OCI-LY1 (cell line): ENCODE measurements around the gene KMO.

Experiments
- H2AFZ ChIP-seq: fragments of 200-600 bp; sonication (generic), shearing (Covaris generic); 2 replicates; pipeline ENCODE4 v1.6.0; 2014; ENCODE audit warnings: antibody characterized with exemption, mild to moderate bottlenecking, low read length
- H3F3A ChIP-seq: fragments of 200-600 bp; sonication (generic), shearing (Covaris generic); 2 replicates; pipeline ENCODE4 v1.6.0; 2014; ENCODE audit warnings: mild to moderate bottlenecking, antibody characterized with exemption, low read length, moderate library complexity; ENCODE audit not compliant: insufficient read depth
- H3K27ac ChIP-seq: fragments of 200-600 bp; sonication (generic); 2 replicates; pipeline ENCODE4 v1.5.1; 2014; ENCODE audit warnings: low read length, mixed run types, mild to moderate bottlenecking, low read depth; ENCODE audit not compliant: poor library complexity, severe bottlenecking
- H3K27me3 ChIP-seq: fragments of 200-600 bp; sonication (generic); 2 replicates; pipeline ENCODE4 v1.6.0; 2014; ENCODE audit warnings: antibody characterized with exemption, mild to moderate bottlenecking, low read length, moderate library complexity; ENCODE audit not compliant: insufficient read depth
- H3K36me3 ChIP-seq: fragments of 200-600 bp; sonication (generic); 2 replicates; pipeline ENCODE4 v1.6.1; 2014; ENCODE audit warnings: mild to moderate bottlenecking, antibody characterized with exemption, low read length, moderate library complexity, mixed read lengths; ENCODE audit not compliant: insufficient read depth
- H3K4me1 ChIP-seq: fragments of 200-600 bp; sonication (generic); 2 replicates; pipeline ENCODE4 v1.5.1; 2014; ENCODE audit warnings: mild to moderate bottlenecking, low read length, moderate library complexity; ENCODE audit not compliant: insufficient read depth, severe bottlenecking
- H3K4me2 ChIP-seq: fragments of 200-600 bp; sonication (generic), shearing (Covaris generic); 2 replicates; pipeline ENCODE4 v1.6.1; 2014; ENCODE audit warnings: low read length
- H3K4me3 ChIP-seq: fragments of 200-600 bp; sonication (generic); 2 replicates; pipeline ENCODE4 v1.5.1; 2014; ENCODE audit warnings: low read length, low read depth, mild to moderate bottlenecking, mixed read lengths; ENCODE audit not compliant: poor library complexity, severe bottlenecking
- H3K79me2 ChIP-seq: fragments of 200-600 bp; shearing (Covaris generic); 2 replicates; pipeline ENCODE4 v1.6.1; 2016; ENCODE audit warnings: mixed run types, low read length, mixed read lengths; ENCODE audit not compliant: insufficient read depth
- H3K9ac ChIP-seq: fragments of 200-600 bp; sonication (generic), shearing (Covaris generic); 2 replicates; pipeline ENCODE4 v1.6.1; 2014; ENCODE audit warnings: mild to moderate bottlenecking, low read length, mixed read lengths
- H3K9me2 ChIP-seq: fragments of 200-600 bp; sonication (generic), shearing (Covaris generic); 2 replicates; pipeline ENCODE4 v1.6.1; 2014; ENCODE audit warnings: low read depth, mild to moderate bottlenecking, low read length, mixed read lengths
- H3K9me3 ChIP-seq: fragments of 200-600 bp; shearing (Covaris generic); 2 replicates; pipeline ENCODE4 v1.6.1; 2014; ENCODE audit warnings: low read length, mixed read lengths
- H4K20me1 ChIP-seq: fragments of 200-600 bp; sonication (generic), shearing (Covaris generic); 2 replicates; pipeline ENCODE4 v1.6.0; 2016; ENCODE audit warnings: mild to moderate bottlenecking, low read length; ENCODE audit not compliant: insufficient read depth
- CTCF ChIP-seq: fragments of 200-600 bp; sonication (generic), shearing (Covaris generic); IDR thresholded peaks from 2 replicates; pipeline ENCODE4 v1.5.1; 2017; ENCODE audit warnings: mild to moderate bottlenecking, antibody characterized with exemption, low read length, moderate library complexity, mixed read lengths
- EZH2 ChIP-seq: fragments of 200-600 bp; sonication (generic), shearing (Covaris generic); IDR thresholded peaks from 2 replicates; pipeline ENCODE4 v1.8.0; 2017; ENCODE audit warnings: borderline replicate concordance, mixed run types, mild to moderate bottlenecking, antibody characterized with exemption, low read length, moderate library complexity, mixed read lengths

Gene KMO

GRCh38 chr1:241485554-241485992 is 46.6 kb upstream of the KMO start:
- no peaks in the 10 kb centered on the region for H3K4me1 ChIP-seq
- no peak overlapping the region for H3K4me2 ChIP-seq
- H3K27me3 ChIP-seq, result no peaks in the 10 kb centered on the region
- no peaks in the 10 kb centered on the region for H4K20me1 ChIP-seq
- no peaks in the 10 kb centered on the region for H3K79me2 ChIP-seq
- no peaks in the 10 kb centered on the region for H3K36me3 ChIP-seq
- TF ChIP-seq CTCF (peak; percentile 60; the same call in 1 of the 2 replicates), EZH2 (no peak)
- no peak overlapping the region for H2AFZ ChIP-seq
- H3K9me2 ChIP-seq, result no peaks in the 10 kb centered on the region
- H3K9ac ChIP-seq, result no peak overlapping the region
- no peaks in the 10 kb centered on the region for H3K9me3 ChIP-seq
- no peak overlapping the region for H3K4me3 ChIP-seq
- H3K27ac ChIP-seq, result no peak overlapping the region
- no peaks in the 10 kb centered on the region for H3F3A ChIP-seq

DNA sequence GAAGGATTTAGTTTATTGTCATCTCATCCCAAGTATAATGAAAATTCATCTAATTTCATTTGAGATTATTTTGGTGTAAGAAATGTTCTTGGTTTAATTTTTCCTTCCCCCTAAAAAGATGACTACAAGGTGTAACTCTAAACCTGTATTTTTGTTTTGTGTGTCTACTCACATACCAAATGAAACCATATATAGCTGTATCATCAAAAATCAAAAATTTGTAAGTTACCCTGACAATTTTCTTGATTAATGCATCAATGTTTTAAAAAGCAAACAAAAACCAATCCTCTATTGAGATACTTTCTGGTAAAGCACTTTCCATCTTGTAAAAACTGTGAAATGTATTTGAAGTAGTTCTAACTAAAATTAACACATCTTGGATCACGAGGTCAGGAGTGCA is 43.4 kb upstream of the KMO start:
- no peaks in the 10 kb centered on the region for H3K27me3 ChIP-seq
- no peaks in the 10 kb centered on the region for H3K36me3 ChIP-seq
- H3K4me2 ChIP-seq, result no peak overlapping the region
- no peak overlapping the region for H3K27ac ChIP-seq
- no peak overlapping the region for H2AFZ ChIP-seq
- no peaks in the 10 kb centered on the region for H3K79me2 ChIP-seq
- no peaks in the 10 kb centered on the region for H3K4me1 ChIP-seq
- no peaks in the 10 kb centered on the region for H3F3A ChIP-seq
- TF ChIP-seq EZH2, result no peak
- no peaks in the 10 kb centered on the region for H3K9me2 ChIP-seq
- no peak overlapping the region for H3K9ac ChIP-seq
- H4K20me1 ChIP-seq, result no peaks in the 10 kb centered on the region
- no peaks in the 10 kb centered on the region for H3K9me3 ChIP-seq
- no peak overlapping the region for H3K4me3 ChIP-seq

- no peak overlapping the region for H3K4me2 ChIP-seq
- H3F3A ChIP-seq, result no peaks in the 10 kb centered on the region
- H3K27ac ChIP-seq, result no peak overlapping the region
- no peaks in the 10 kb centered on the region for H3K9me3 ChIP-seq
- H3K4me3 ChIP-seq, result no peak overlapping the region
- no peaks in the 10 kb centered on the region for H3K27me3 ChIP-seq
- no peaks in the 10 kb centered on the region for H3K79me2 ChIP-seq
- TF ChIP-seq EZH2 (no peak), CTCF (no peak)
- no peaks in the 10 kb centered on the region for H3K4me1 ChIP-seq
- no peaks in the 10 kb centered on the region for H4K20me1 ChIP-seq
- H3K36me3 ChIP-seq, result peaks cover 11% of the 10 kb centered on the region; the same call in 1 of the 2 replicates
- no peak overlapping the region for H3K9ac ChIP-seq
- no peaks in the 10 kb centered on the region for H3K9me2 ChIP-seq
- H2AFZ ChIP-seq, result no peak overlapping the region
Observed at GRCh38 chr1:241495741-241496140, 36.4 kb upstream of the KMO start.

GRCh38 chr1:241499910-241500309 is 32.3 kb upstream of the KMO start:
- Histone ChIP-seq H3K79me2 (no peaks in the 10 kb centered on the region), H3K9ac (no peak overlapping the region), H3K9me3 (no peaks in the 10 kb centered on the region), H3K4me1 (no peaks in the 10 kb centered on the region), H3F3A (no peaks in the 10 kb centered on the region), H3K27ac (no peak overlapping the region), H3K36me3 (peaks cover 43% of the 10 kb centered on the region), H2AFZ (no peak overlapping the region), H4K20me1 (no peaks in the 10 kb centered on the region), H3K27me3 (no peaks in the 10 kb centered on the region), H3K4me3 (no peak overlapping the region), H3K4me2 (no peak overlapping the region), H3K9me2 (no peaks in the 10 kb centered on the region)
- TF ChIP-seq CTCF (peak; percentile 71), EZH2 (no peak)
